ENCODE measurements around the gene ENDOG. TPM values are rescaled to one million over a fixed set of nuclear protein-coding genes. Genes with fewer than 3 reads are reported as not detected.
A peak's percentile ranks its signal among the peaks of the same experiment; 100 is the strongest.

The ENDOG gene
- total and polyA plus RNA-seq, 2 experiments from 2014 or later: 93.3 to 209 TPM

DNA sequence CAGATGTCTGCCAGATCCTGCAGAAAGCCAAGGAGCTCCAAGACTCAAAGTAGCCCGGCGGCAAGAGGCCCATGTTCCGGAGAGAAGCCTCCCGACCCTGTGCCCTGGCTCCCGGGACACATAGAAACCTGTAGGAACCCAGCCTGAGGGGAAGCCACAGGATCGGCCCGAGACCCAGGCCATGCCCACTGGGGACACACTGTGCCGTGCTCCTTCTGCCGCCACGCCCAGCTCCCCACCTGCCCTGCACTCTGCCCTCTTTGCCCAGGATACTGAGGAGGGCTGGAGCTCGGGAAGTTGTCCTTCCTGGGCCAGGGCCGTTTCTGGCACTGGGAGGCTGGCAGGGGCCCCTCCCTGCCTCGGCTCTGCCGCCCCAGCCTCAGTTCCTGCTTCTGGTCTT is 10.5 kb upstream of the ENDOG start:
- TF ChIP-seq, protein P1, sequence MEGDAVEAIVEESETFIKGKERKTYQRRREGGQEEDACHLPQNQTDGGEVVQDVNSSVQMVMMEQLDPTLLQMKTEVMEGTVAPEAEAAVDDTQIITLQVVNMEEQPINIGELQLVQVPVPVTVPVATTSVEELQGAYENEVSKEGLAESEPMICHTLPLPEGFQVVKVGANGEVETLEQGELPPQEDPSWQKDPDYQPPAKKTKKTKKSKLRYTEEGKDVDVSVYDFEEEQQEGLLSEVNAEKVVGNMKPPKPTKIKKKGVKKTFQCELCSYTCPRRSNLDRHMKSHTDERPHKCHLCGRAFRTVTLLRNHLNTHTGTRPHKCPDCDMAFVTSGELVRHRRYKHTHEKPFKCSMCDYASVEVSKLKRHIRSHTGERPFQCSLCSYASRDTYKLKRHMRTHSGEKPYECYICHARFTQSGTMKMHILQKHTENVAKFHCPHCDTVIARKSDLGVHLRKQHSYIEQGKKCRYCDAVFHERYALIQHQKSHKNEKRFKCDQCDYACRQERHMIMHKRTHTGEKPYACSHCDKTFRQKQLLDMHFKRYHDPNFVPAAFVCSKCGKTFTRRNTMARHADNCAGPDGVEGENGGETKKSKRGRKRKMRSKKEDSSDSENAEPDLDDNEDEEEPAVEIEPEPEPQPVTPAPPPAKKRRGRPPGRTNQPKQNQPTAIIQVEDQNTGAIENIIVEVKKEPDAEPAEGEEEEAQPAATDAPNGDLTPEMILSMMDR (IDR thresholded peaks at IDR 0.05; ENCODE audit: low read depth, low read length): no peak
- Histone ChIP-seq H3K27me3 (no peaks in the 10 kb centered on the region), H3K9me3 (ENCODE audit: low read depth) (no peaks in the 10 kb centered on the region), H3K4me3 (no peak overlapping the region), H3K36me3 (peaks cover 30% of the 10 kb centered on the region), H3K4me1 (ENCODE audit: low read depth) (no peaks in the 10 kb centered on the region), H3K27ac (no peak overlapping the region)
- no peak for DNase-seq (ENCODE audit: low read depth in 1 of 2, low spot score in 1 of 2)

DNA sequence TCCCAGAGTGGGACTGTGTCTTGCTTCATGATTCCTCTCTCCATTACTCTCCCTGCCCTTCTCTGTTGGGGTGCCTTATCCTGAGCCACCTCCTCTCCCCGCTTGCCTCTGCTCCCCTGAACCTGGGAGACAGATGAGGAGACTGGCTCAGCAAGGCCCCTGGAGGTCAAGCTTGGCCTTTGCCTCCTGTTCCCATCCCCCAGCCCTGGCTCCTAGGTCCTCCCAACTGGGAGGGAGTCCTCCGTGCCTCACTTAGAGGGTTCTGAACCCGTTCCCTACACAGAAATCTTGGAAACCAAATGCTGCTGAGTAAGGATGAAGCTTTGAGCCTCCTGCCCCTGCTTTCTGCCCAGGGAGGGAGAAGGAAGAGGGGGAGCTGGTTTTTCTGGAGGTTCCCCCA is 9.8 kb upstream of the ENDOG start:
- no peak for DNase-seq (ENCODE audit: low read depth in 1 of 2, low spot score in 1 of 2)
- Histone ChIP-seq H3K27ac (no peak overlapping the region), H3K4me1 (ENCODE audit: low read depth) (no peaks in the 10 kb centered on the region), H3K4me3 (no peak overlapping the region), H3K27me3 (no peaks in the 10 kb centered on the region), H3K36me3 (peaks cover 30% of the 10 kb centered on the region), H3K9me3 (ENCODE audit: low read depth) (no peaks in the 10 kb centered on the region)
- TF ChIP-seq, protein P1 (IDR thresholded peaks at IDR 0.05; ENCODE audit: low read depth, low read length): no peak

DNA sequence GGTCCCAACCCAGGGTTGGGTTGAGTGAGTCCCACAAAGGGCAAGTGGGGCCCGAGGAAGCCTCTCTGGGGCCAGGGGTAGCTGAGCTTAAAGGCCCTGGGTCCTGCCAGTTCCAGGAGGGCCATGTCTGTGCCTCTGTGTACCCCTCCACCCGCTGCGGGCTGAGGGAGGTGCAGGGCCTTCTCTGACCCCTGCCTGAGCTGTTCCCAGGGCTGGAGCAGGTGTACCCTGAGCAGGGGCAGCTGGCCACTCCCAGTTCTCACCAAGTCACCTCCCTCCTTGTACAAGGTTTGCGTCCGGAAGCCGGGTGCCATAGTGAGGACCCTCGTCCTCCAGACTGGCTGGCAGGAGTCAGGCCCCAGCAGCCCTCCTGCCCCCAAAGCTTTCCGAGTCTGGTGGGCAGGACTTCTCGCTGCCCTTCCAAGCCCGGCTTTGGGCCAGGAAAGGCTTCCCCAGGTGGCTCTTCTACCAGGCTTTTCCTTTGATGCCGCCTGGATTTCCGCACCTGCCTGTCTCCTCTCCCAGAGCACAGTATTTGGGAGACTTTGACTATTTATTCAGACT is 9.2 kb upstream of the ENDOG start:
- Histone ChIP-seq H3K4me1 (ENCODE audit: low read depth) (no peaks in the 10 kb centered on the region), H3K9me3 (ENCODE audit: low read depth) (no peaks in the 10 kb centered on the region), H3K27me3 (no peaks in the 10 kb centered on the region), H3K4me3 (no peak overlapping the region), H3K36me3 (peaks cover 27% of the 10 kb centered on the region), H3K27ac (peak overlapping the region; percentile 64)
- TF ChIP-seq, protein P1 (IDR thresholded peaks at IDR 0.05; ENCODE audit: low read depth, low read length): no peak
- no peak for DNase-seq (ENCODE audit: low read depth in 1 of 2, low spot score in 1 of 2)

DNA sequence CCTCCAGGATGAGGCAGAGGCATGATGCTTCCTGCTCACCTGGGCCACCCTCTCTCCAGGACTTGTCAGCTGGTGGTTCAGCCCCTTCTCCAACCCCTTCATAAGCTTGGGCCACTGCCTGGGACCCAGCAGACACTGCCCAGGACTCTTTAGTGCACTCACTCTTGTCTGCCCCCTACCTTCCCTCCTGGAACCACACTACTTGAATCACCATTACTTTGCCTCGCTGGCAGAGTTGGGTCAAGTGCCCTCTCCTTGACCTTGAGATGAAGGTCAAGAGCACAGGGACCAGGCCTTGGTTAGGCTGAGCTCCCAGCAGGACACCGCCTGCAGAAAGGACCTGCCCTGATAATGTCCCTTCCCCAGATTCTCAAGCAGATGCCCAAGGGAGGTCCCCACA is 8.5 kb upstream of the ENDOG start:
- DNase-seq (ENCODE audit: low read depth in 1 of 2, low spot score in 1 of 2): no peak
- H3K4me1 ChIP-seq (ENCODE audit: low read depth): no peaks in the 10 kb centered on the region
- peaks cover 25% of the 10 kb centered on the region for H3K36me3 ChIP-seq
- no peak overlapping the region for H3K4me3 ChIP-seq
- no peaks in the 10 kb centered on the region for H3K27me3 ChIP-seq
- TF ChIP-seq, protein P1 (IDR thresholded peaks at IDR 0.05; ENCODE audit: low read depth, low read length): no peak
- peak overlapping the region; percentile 64 for H3K27ac ChIP-seq
- no peaks in the 10 kb centered on the region for H3K9me3 ChIP-seq (ENCODE audit: low read depth)

DNA sequence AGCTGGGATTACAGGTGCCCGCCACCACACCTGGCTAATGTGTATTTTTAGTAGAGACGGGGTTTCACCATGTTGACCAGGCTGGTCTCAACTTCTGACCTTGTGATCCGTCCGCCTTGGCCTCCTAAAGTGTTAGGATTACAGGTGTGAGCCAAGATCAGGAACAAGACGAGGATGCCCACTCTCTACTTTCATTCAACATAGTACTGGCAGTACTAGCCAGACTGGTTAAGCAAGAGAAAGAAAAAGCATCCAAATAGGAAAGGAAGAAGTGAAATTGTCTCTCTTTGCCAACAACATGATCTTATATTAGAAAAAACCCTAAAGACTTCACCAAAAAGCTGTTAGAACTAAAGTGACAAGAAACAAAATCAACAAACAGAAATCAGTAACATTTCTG is 7.4 kb upstream of the ENDOG start:
- Histone ChIP-seq H3K36me3 (peaks cover 15% of the 10 kb centered on the region), H3K9me3 (ENCODE audit: low read depth) (no peaks in the 10 kb centered on the region), H3K27ac (peak overlapping the region; percentile 64), H3K4me3 (no peak overlapping the region), H3K4me1 (ENCODE audit: low read depth) (no peaks in the 10 kb centered on the region), H3K27me3 (no peaks in the 10 kb centered on the region)
- no peak for DNase-seq (ENCODE audit: low read depth in 1 of 2, low spot score in 1 of 2)
- TF ChIP-seq, protein P1 (IDR thresholded peaks at IDR 0.05; ENCODE audit: low read depth, low read length): no peak
